Glutamatergic neuron (in vitro differentiated cells): ENCODE data around the gene MLANA. TPM values are rescaled to one million over a fixed set of nuclear protein-coding genes. Genes with fewer than 3 reads are reported as not detected.

ENCODE experiments used
- DNase-seq: peaks from one replicate; pipeline ENCODE4 v3.0.0; 2022
- H3K27ac Mint-ChIP-seq: one replicate; pipeline ENCODE4 v1.8.0; 2020; ENCODE audit warnings: mild to moderate bottlenecking, mixed read lengths, inconsistent platforms; ENCODE audit not compliant: unreplicated experiment
- H3K27me3 Mint-ChIP-seq: one replicate; pipeline ENCODE4 v1.8.0; 2020; ENCODE audit warnings: mild to moderate bottlenecking, moderate library complexity, mixed read lengths, inconsistent platforms; ENCODE audit not compliant: unreplicated experiment
- H3K36me3 Mint-ChIP-seq: one replicate; pipeline ENCODE4 v1.8.0; 2020; ENCODE audit warnings: mild to moderate bottlenecking, mixed read lengths, inconsistent platforms; ENCODE audit not compliant: unreplicated experiment
- H3K4me1 Mint-ChIP-seq: one replicate; pipeline ENCODE4 v1.8.0; 2020; ENCODE audit warnings: mild to moderate bottlenecking, low read depth, mixed read lengths, inconsistent platforms; ENCODE audit not compliant: unreplicated experiment
- H3K4me3 Mint-ChIP-seq: one replicate; pipeline ENCODE4 v1.8.0; 2020; ENCODE audit warnings: mild to moderate bottlenecking, mixed read lengths, inconsistent platforms; ENCODE audit not compliant: unreplicated experiment
- H3K9me3 Mint-ChIP-seq: one replicate; pipeline ENCODE4 v1.8.0; 2020; ENCODE audit warnings: mild to moderate bottlenecking, moderate library complexity, mixed read lengths, inconsistent platforms; ENCODE audit not compliant: unreplicated experiment
- CTCF ChIP-seq: fragments of 200-600 bp; sonication (generic); IDR thresholded peaks from one replicate; pipeline ENCODE4 v1.5.0; 2021; ENCODE audit not compliant: partially characterized antibody, unreplicated experiment
- total RNA-seq: library from RNA; stranded (reverse); fragmentation: NEBNext Ultra II Directional; extraction: Animal tissue kit (Norgen Biotek cat#: 25700); gene quantifications from one replicate; pipeline ENCODE4 v1.2.1, GENCODE V29; 2021; ENCODE audit not compliant: unreplicated experiment

MLANA gene
- total RNA-seq, 1 donor from 2014 or later, result not detected

- no peaks in the 10 kb centered on the region for H3K27me3 Mint-ChIP-seq
- TF ChIP-seq CTCF, result no peak
Measured at GRCh38 chr9:5917888-5918287, 27.2 kb downstream of the MLANA start.

GRCh38 chr9:5918460-5918859 is 27.8 kb downstream of the MLANA start:
- Mint-ChIP-seq H3K27ac (no peak overlapping the region), H3K36me3 (no peaks in the 10 kb centered on the region), H3K4me3 (no peak overlapping the region), H3K27me3 (no peaks in the 10 kb centered on the region), H3K9me3 (no peaks in the 10 kb centered on the region), H3K4me1 (no peaks in the 10 kb centered on the region)
- DNase-seq, result no peak
- no peak for TF ChIP-seq CTCF

More at GRCh38 chr9:5917888-5918287, 27.2 kb downstream of the MLANA start:
- DNase-seq, result no peak
- Mint-ChIP-seq H3K36me3 (no peaks in the 10 kb centered on the region), H3K4me1 (no peaks in the 10 kb centered on the region), H3K27ac (no peak overlapping the region), H3K4me3 (no peak overlapping the region), H3K9me3 (no peaks in the 10 kb centered on the region)

- Mint-ChIP-seq H3K4me1 (no peaks in the 10 kb centered on the region), H3K4me3 (no peak overlapping the region), H3K36me3 (no peaks in the 10 kb centered on the region), H3K27ac (no peak overlapping the region), H3K9me3 (no peaks in the 10 kb centered on the region), H3K27me3 (no peaks in the 10 kb centered on the region)
- DNase-seq, result no peak
- no peak for TF ChIP-seq CTCF
Measured at GRCh38 chr9:5920860-5921328, 30.2 kb downstream of the MLANA start.

- no peak for TF ChIP-seq CTCF
- H3K9me3 Mint-ChIP-seq, result no peaks in the 10 kb centered on the region
- no peaks in the 10 kb centered on the region for H3K4me1 Mint-ChIP-seq
- H3K36me3 Mint-ChIP-seq, result no peaks in the 10 kb centered on the region
- H3K4me3 Mint-ChIP-seq, result no peak overlapping the region
- H3K27ac Mint-ChIP-seq, result no peak overlapping the region
- H3K27me3 Mint-ChIP-seq, result no peaks in the 10 kb centered on the region
- no peak for DNase-seq
Measured at GRCh38 chr9:5922192-5922591, 31.5 kb downstream of the MLANA start.

- Mint-ChIP-seq H3K27me3 (no peaks in the 10 kb centered on the region), H3K27ac (no peak overlapping the region), H3K4me3 (no peak overlapping the region), H3K4me1 (no peaks in the 10 kb centered on the region), H3K36me3 (no peaks in the 10 kb centered on the region), H3K9me3 (no peaks in the 10 kb centered on the region)
- no peak for TF ChIP-seq CTCF
- no peak for DNase-seq
Measured at GRCh38 chr9:5931657-5932056, 41.0 kb downstream of the MLANA start.
